ENCODE results near the gene CBX2.

DNA sequence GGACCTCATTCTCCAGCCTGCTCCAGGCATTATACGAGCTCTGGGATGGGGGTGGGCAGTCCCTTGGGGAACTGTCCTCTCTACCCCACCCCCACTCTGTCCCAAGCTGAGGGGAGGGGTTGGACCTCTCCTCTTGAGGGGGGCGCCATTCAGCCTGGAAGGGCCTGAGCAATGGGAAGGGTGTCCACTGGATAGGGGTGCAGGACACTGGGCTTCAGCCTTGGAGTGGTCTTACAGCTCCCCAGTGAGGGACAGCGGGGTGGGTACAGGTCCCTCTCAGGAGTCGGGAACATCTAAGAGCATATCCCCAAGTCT is 28.5 kb downstream of the CBX2 start:
- TF ChIP-seq EZH2phosphoT487 (IDR thresholded peaks at IDR 0.05), result no peak
- TF ChIP-seq, protein P1, sequence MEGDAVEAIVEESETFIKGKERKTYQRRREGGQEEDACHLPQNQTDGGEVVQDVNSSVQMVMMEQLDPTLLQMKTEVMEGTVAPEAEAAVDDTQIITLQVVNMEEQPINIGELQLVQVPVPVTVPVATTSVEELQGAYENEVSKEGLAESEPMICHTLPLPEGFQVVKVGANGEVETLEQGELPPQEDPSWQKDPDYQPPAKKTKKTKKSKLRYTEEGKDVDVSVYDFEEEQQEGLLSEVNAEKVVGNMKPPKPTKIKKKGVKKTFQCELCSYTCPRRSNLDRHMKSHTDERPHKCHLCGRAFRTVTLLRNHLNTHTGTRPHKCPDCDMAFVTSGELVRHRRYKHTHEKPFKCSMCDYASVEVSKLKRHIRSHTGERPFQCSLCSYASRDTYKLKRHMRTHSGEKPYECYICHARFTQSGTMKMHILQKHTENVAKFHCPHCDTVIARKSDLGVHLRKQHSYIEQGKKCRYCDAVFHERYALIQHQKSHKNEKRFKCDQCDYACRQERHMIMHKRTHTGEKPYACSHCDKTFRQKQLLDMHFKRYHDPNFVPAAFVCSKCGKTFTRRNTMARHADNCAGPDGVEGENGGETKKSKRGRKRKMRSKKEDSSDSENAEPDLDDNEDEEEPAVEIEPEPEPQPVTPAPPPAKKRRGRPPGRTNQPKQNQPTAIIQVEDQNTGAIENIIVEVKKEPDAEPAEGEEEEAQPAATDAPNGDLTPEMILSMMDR (IDR thresholded peaks at IDR 0.05), result no peak
